Cardiac fibroblast (primary cell): ENCODE results near the gene HERC3.

Experiments
- DNase-seq, 2 donors: peaks; one replicate each; pipeline versions ENCODE4 v3.0.0 to v3.0.0-alpha.2; 2010; ENCODE audit warnings: low read depth in 2 of 2
- H3K4me3 ChIP-seq, 2 donors: replicated peaks in 1 of 2; 1 replicate in 1 of 2; 2 replicates in 1 of 2; pipeline ENCODE4 v1.5.1; 2011; ENCODE audit warnings: low read depth in 2 of 2, low read length in 2 of 2, mild to moderate bottlenecking in 2 of 2, moderate library complexity in 1 of 2
- TF ChIP-seq, protein P1 (sequence below): IDR thresholded peaks from one replicate; pipeline ENCODE4 v1.5.1; 2011; ENCODE audit warnings: low read depth, mild to moderate bottlenecking, low read length, inconsistent platforms

Gene HERC3

DNA sequence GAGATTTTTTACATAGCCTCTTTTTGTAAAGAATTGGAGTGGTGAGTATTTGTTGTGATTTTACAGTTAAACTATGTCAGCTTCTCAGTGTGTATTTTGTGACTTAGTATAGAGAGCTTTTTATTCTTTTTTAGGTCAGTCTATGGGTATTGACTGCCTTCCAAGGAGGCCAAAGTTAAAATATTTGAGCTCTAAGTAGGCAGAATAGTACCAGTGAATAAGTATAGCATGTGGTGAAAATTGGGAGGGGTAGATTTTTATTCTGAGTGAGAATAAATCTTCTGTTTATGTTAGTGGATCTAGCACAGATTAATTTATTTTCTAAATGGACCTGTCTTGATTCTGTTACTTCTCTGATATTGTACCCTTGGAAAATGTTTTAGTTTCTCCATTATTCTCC, 37.5 kb downstream of the HERC3 start:
- DNase-seq, result peak; percentile 41 to 53
- TF ChIP-seq, protein P1, sequence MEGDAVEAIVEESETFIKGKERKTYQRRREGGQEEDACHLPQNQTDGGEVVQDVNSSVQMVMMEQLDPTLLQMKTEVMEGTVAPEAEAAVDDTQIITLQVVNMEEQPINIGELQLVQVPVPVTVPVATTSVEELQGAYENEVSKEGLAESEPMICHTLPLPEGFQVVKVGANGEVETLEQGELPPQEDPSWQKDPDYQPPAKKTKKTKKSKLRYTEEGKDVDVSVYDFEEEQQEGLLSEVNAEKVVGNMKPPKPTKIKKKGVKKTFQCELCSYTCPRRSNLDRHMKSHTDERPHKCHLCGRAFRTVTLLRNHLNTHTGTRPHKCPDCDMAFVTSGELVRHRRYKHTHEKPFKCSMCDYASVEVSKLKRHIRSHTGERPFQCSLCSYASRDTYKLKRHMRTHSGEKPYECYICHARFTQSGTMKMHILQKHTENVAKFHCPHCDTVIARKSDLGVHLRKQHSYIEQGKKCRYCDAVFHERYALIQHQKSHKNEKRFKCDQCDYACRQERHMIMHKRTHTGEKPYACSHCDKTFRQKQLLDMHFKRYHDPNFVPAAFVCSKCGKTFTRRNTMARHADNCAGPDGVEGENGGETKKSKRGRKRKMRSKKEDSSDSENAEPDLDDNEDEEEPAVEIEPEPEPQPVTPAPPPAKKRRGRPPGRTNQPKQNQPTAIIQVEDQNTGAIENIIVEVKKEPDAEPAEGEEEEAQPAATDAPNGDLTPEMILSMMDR, result no peak
- H3K4me3 ChIP-seq, result no peak overlapping the region

DNA sequence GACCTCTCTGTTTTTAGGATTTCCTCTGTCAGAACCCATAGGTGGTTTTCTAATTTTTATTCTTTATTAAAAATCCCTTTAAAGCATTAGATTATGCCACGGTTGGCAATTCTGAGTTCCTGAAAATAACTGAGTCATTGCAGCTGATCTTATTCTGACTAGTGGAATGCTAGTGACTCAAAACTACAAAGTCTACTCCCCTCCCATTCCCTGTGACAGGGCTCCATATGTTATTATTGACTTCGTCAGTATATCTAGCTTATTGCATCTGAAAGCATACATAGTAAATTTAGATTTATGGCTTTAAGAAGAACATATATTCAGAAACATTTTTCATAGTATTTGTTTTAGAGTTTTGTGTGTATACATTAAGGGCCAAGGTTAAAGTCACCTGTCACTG, 38.5 kb downstream of the HERC3 start:
- peak; percentile 58 to 89 for DNase-seq
- TF ChIP-seq, protein P1, result no peak
- no peak overlapping the region for H3K4me3 ChIP-seq

DNA sequence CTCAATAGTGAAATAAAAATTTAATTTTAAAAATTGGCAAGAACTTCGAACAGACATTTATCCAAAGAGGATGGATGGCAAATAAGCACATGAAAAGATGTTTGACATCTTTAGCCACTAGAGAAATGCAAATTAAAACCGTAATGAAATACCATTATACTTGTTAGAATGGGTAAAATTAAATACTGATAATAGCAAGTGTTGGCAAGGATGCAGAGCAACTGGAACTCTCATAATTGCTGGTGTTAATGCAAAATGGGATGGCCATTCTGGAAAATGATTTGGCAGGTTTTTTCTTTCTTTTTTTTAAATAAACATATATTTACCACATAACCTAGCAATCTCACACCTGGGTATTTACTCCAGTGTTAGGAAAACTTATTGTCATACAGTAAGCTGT, 51.7 kb downstream of the HERC3 start:
- no peak for DNase-seq
- no peak overlapping the region for H3K4me3 ChIP-seq
- TF ChIP-seq, protein P1, result no peak

DNA sequence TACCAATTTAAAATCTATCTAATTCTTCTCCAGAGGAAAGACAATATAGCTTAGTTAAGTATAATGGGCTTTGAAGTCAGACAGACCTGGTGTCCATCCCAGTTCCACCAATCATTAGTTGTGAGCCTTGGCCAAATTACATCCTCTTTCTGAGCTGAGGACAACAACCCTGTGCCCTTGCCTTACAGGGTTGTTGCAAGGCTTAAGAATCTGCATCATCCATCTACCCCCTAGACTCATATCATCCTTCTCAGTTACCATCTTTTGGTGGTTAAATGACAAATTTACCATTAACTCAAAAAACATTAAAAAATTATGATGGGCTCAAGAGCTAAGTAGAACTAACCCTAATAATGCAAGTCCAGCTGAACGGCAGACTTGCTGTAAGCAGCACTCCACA, 53.7 kb downstream of the HERC3 start:
- no peak for DNase-seq

DNA sequence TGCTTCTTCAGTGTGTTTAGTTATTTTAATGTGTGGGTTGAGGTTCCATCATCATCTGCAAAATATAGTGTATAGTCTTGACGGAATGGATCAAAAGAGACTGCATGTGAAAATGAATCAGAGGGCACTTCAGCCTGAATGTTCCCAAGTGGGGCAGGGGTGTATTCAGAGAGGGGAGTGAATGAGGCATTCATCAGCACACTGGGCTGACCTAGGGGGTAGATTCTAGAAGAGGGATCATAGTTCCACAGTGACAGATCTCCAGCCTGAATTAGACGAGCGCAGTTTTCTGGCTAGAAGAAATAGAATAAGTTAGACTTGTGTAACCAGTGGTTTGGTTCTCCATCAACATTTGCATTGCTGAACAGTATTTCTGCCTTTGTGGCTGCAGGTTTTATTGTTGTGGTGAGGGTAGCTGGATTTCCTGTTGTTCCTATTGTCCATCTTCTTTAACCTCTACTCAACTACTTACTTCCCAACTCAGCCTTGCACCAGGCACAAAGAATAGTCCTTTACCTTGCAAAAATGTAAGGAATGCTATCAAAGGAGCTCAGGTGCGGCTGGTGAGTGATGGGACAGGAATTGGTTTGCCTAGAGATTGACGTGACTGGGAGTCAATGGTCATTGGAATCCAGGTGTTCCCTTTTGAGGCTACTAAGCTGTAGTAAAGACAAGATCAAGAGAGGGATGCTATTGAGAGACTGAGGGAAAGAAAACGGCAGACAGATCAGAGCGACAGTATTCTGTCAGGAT, 54.4 kb downstream of the HERC3 start:
- DNase-seq, result no peak
- no peak overlapping the region for H3K4me3 ChIP-seq
- TF ChIP-seq, protein P1, result no peak

More for the DNA sequence above, 53.7 kb downstream of the HERC3 start:
- H3K4me3 ChIP-seq, result no peak overlapping the region
- TF ChIP-seq, protein P1, result no peak

DNA sequence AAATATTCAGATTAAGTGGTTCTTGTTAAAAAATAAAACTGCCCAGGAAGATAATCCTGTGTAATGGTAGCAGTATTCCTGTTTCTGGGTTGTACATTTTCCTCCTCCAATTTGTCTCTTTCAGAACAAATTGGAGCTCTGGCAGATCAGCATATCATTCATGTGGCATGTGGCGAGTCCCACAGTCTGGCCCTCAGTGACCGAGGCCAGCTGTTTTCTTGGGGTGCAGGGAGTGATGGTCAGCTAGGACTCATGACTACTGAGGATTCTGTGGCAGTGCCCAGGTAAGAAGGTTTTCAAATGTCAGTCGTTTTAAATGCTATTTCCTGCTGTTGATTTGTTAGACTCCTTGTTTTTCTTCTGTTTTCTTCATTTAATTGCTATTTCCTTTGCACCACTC, 57.4 kb downstream of the HERC3 start:
- no peak overlapping the region for H3K4me3 ChIP-seq
- DNase-seq, result no peak
- TF ChIP-seq, protein P1, result no peak
